OCI-LY7 (cell line): ENCODE measurements around the gene CYP2A7. TPM values are rescaled to one million over a fixed set of nuclear protein-coding genes. Genes with fewer than 3 reads are reported as not detected.
"Not testable (repeated sequence)": the region's sequence is repeated elsewhere in the genome, so short reads cannot be mapped to it uniquely, and the experiment has no call there.

ENCODE experiments used
- BruUV-seq: library from RNA; stranded (reverse); fragments of 400-500 nt; replicated peaks from 2 replicates; lab custom pipeline; 2021; lab: Mats Ljungman, UMichigan
- CTCF ChIA-PET: fragments of 300-600 bp; sonication (Branson Sonifier 250); formaldehyde crosslinking; loops from one replicate; lab custom pipeline; 2022; ENCODE audit warnings: antibody characterized with exemption; ENCODE audit not compliant: unreplicated experiment; lab: Charles Lee
- POLR2A ChIA-PET: fragments of 300-600 bp; sonication (Branson Sonifier 250); formaldehyde crosslinking; loops from one replicate; lab custom pipeline; 2022; ENCODE audit warnings: antibody characterized with exemption; lab: Charles Lee
- DNase-seq: peaks from one replicate; pipeline ENCODE4 v3.0.0-alpha.2; 2015; ENCODE audit warnings: low spot score
- H2AFZ ChIP-seq: fragments of 200-600 bp; sonication (generic), shearing (Covaris generic); 2 replicates; pipeline ENCODE4 v1.6.1; 2014; ENCODE audit warnings: mild to moderate bottlenecking, antibody characterized with exemption, low read length, moderate library complexity
- H3K27ac ChIP-seq: fragments of 200-600 bp; sonication (generic); 2 replicates; pipeline ENCODE4 v1.5.1; 2014; ENCODE audit warnings: mixed run types, low read depth, mild to moderate bottlenecking, moderate library complexity, low read length, inconsistent platforms; ENCODE audit not compliant: poor library complexity, severe bottlenecking
- H3K36me3 ChIP-seq: fragments of 200-600 bp; sonication (generic); 2 replicates; pipeline ENCODE4 v1.6.1; 2014; ENCODE audit warnings: mild to moderate bottlenecking, antibody characterized with exemption, low read length, moderate library complexity, mixed read lengths; ENCODE audit not compliant: insufficient read depth
- H3K4me1 ChIP-seq: fragments of 200-600 bp; sonication (generic); 2 replicates; pipeline ENCODE4 v1.5.1; 2014; ENCODE audit warnings: mild to moderate bottlenecking, low read length; ENCODE audit not compliant: insufficient read depth, poor library complexity, severe bottlenecking
- H3K4me2 ChIP-seq: fragments of 200-600 bp; sonication (generic); 2 replicates; pipeline ENCODE4 v1.6.1; 2014; ENCODE audit warnings: mild to moderate bottlenecking, low read length
- H3K4me3 ChIP-seq: fragments of 200-600 bp; sonication (generic); 2 replicates; pipeline ENCODE4 v1.5.1; 2014; ENCODE audit warnings: mild to moderate bottlenecking, low read depth, low read length; ENCODE audit not compliant: poor library complexity, severe bottlenecking
- H3K79me2 ChIP-seq: fragments of 200-600 bp; sonication (generic); 2 replicates; pipeline ENCODE4 v1.6.1; 2016; ENCODE audit warnings: low read depth, mild to moderate bottlenecking, low read length, moderate library complexity, mixed read lengths; ENCODE audit not compliant: insufficient read depth
- H3K9me2 ChIP-seq: fragments of 200-600 bp; sonication (generic); 2 replicates; pipeline ENCODE4 v1.6.1; 2016; ENCODE audit warnings: mild to moderate bottlenecking, low read length, mixed read lengths; ENCODE audit not compliant: insufficient read depth
- H3K9me3 ChIP-seq: fragments of 200-600 bp; sonication (generic); 2 replicates; pipeline ENCODE4 v1.6.1; 2014; ENCODE audit warnings: mild to moderate bottlenecking, mixed run types, low read length, mixed read lengths
- H4K20me1 ChIP-seq: fragments of 200-600 bp; sonication (generic); 2 replicates; pipeline ENCODE4 v1.6.1; 2014; ENCODE audit warnings: mild to moderate bottlenecking, antibody characterized with exemption, low read length, moderate library complexity, mixed read lengths; ENCODE audit not compliant: insufficient read depth
- CTCF ChIP-seq: fragments of 200-600 bp; sonication (generic); conservative IDR thresholded peaks from 2 replicates; pipeline ENCODE4 v1.5.1; 2014; ENCODE audit warnings: mild to moderate bottlenecking, antibody characterized with exemption, low read length, moderate library complexity, mixed read lengths
- EZH2phosphoT487 ChIP-seq: fragments of 200-600 bp; sonication (generic); IDR thresholded peaks from 2 replicates; pipeline ENCODE4 v1.6.1; 2018; ENCODE audit warnings: low read depth, borderline replicate concordance, mild to moderate bottlenecking, mixed run types, antibody characterized with exemption, low read length, moderate library complexity, mixed read lengths
- intact Hi-C: fragments of 100-400 bp; cut with micrococcal nuclease; formaldehyde crosslinking; loops from one replicate; pipeline ENCODE4 v1.10.0; 2022; ENCODE audit not compliant: unreplicated experiment
- total RNA-seq, 2 experiments: library from RNA; depleted of rRNA in 1 of 2; stranded (reverse); fragments of >200 nt in 1 of 2; shearing (Covaris generic) in 1 of 2; gene quantifications; 2 replicates each; pipeline ENCODE4 v1.2.3, GENCODE V29; 2014 to 2022

Gene CYP2A7
- total RNA-seq, 2 experiments from 2014 or later, result not detected

- BruUV-seq, result no TSS peak
- CTCF ChIA-PET, result no interaction called here
- no peak overlapping the region for H2AFZ ChIP-seq
- POLR2A ChIA-PET, result no interaction called here
- no peak for DNase-seq
- intact Hi-C loops, result no loop called here
- TF ChIP-seq CTCF (no peak), EZH2phosphoT487 (no peak)
- no peaks in the 10 kb centered on the region for H3K36me3 ChIP-seq
- no peaks in the 10 kb centered on the region for H4K20me1 ChIP-seq
- no peaks in the 10 kb centered on the region for H3K79me2 ChIP-seq
- no peaks in the 10 kb centered on the region for H3K4me1 ChIP-seq
- H3K9me2 ChIP-seq, result no peaks in the 10 kb centered on the region
- H3K4me3 ChIP-seq, result no peak overlapping the region
- no peak overlapping the region for H3K27ac ChIP-seq
- no peak overlapping the region for H3K4me2 ChIP-seq
- no peaks in the 10 kb centered on the region for H3K9me3 ChIP-seq
Measured at GRCh38 chr19:40921005-40921897, 39.2 kb upstream of the CYP2A7 start.

- H3K9me3 ChIP-seq, result no peaks in the 10 kb centered on the region
- no TSS peak for BruUV-seq
- intact Hi-C loops, result no loop called here
- H3K36me3 ChIP-seq, result no peaks in the 10 kb centered on the region
- CTCF ChIA-PET, result no interaction called here
- H3K27ac ChIP-seq, result no peak overlapping the region
- POLR2A ChIA-PET, result no interaction called here
- H3K4me1 ChIP-seq, result no peaks in the 10 kb centered on the region
- H2AFZ ChIP-seq, result no peak overlapping the region
- TF ChIP-seq CTCF (no peak), EZH2phosphoT487 (no peak)
- no peak overlapping the region for H3K4me2 ChIP-seq
- H3K79me2 ChIP-seq, result no peaks in the 10 kb centered on the region
- H3K9me2 ChIP-seq, result no peaks in the 10 kb centered on the region
- DNase-seq, result no peak
- H3K4me3 ChIP-seq, result no peak overlapping the region
- no peaks in the 10 kb centered on the region for H4K20me1 ChIP-seq
Measured at GRCh38 chr19:40920300-40921004, 38.4 kb upstream of the CYP2A7 start.

GRCh38 chr19:40919530-40920299 lies 37.7 kb upstream of the CYP2A7 start:
- H3K4me2 ChIP-seq, H3K9me3 ChIP-seq, H3K9me2 ChIP-seq, POLR2A ChIA-PET, H3K4me1 ChIP-seq, intact Hi-C loops, BruUV-seq, H3K4me3 ChIP-seq, CTCF ChIA-PET, H2AFZ ChIP-seq, H3K27ac ChIP-seq, H3K36me3 ChIP-seq, H4K20me1 ChIP-seq, H3K79me2 ChIP-seq: not testable (repeated sequence)
- DNase-seq, result peak; percentile 11

- POLR2A ChIA-PET, result not testable (repeated sequence)
Measured at GRCh38 chr19:40918303-40918702, 36.3 kb upstream of the CYP2A7 start.

More at GRCh38 chr19:40918303-40918702, 36.3 kb upstream of the CYP2A7 start:
- H3K27ac ChIP-seq, H3K4me1 ChIP-seq, intact Hi-C loops, H3K36me3 ChIP-seq, H3K79me2 ChIP-seq, H3K9me2 ChIP-seq, CTCF ChIA-PET, BruUV-seq, H2AFZ ChIP-seq, DNase-seq, H3K4me2 ChIP-seq, H3K4me3 ChIP-seq, H4K20me1 ChIP-seq, H3K9me3 ChIP-seq: not testable (repeated sequence)
